ENCODE measurements around the gene RASSF4.

Gene RASSF4

DNA sequence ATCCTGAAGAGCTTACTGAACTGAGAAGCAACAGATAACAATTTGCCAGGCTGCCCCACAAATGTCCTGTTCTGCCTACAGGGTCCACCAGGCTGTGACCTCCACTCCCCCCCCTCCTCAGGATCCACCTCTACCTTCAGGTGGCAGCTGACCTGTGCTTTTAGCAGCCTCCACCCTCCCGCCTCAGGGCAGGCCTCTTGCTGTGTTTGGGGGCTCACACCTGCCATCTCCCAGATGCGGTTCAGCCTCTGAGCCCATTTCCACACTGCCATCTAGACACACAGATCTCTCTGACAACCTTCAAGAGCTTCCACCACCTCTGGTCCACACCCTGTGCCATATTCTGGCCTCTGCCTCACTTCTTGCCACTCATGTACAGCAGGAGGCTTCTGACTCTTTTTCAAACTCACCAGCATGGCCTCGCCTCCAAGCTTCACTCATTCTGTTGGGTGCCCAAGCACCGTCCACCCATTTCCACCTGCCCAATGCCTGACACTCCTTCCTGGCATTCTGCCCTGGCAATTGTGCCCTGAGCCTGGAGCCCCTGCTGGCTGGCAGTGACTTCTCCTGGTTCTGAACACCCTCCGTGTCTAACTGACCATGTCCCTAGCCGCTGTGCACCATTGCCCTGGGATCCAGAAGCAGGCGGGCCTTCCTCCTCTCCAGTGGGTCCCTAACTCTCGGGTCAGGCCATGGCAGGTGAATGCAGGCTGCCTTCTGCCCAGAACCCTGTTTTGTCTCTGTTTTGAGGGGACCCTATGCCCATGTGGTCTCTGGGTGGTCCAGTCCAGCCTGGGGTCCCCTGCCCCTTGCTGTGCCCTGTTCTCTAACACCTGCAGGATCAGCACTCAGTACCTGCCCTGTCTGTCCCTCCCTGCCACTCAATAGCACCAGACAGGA lies 30.0 kb upstream of the RASSF4 start:
- Histone ChIP-seq H3K27ac (ENCODE audit: low read depth, low read length) (no peak overlapping the region), H3K9ac (ENCODE audit: low read length) (no peak overlapping the region), H3K4me3 (ENCODE audit: low read depth in 1 of 2, low read length in 2 of 2) (no peak overlapping the region), H3K36me3 (ENCODE audit: insufficient read depth, low read length) (no peaks in the 10 kb centered on the region), H3K27me3 (ENCODE audit: control insufficient read depth in 1 of 2, insufficient read depth in 2 of 2, low read length in 2 of 2) (no peaks in the 10 kb centered on the region), H3K4me1 (ENCODE audit: insufficient read depth, low read length) (peaks cover 14% of the 10 kb centered on the region), H3K9me3 (ENCODE audit: low read length) (no peaks in the 10 kb centered on the region)

DNA sequence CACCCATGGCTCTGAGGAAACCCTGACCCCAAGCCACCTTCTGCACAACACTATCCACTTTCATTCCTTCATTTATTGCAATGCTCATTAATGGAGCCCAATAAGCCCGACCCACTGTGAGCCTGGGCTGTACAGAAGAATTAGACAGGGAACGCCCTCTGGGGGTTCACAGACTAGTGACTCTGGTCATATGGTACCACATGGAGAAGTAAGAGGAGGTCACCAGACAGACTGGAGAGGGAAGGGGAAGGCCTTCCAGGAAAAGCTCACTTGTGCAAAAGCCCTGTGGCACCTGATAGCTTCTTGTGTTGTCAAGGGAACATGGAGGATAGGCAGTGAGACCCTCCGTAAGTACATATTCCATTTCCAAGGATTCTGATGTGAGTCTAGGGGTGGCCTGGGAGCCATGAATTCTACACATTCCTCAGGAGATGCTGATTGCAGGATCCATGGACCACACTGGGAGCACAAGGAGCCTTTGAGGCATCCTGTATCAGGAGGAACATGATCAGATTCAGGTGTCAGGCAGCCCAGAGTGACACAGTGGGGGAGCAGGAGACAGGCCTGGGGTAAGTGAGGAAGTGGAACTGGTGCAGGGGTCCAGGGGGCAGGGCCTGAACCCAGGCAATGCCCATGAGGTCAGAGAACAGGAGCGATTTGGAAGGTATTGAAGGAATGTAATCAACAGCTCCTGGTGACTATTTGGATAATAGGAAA lies 28.5 kb upstream of the RASSF4 start:
- H3K27ac ChIP-seq (ENCODE audit: low read depth, low read length) = no peak overlapping the region

DNA sequence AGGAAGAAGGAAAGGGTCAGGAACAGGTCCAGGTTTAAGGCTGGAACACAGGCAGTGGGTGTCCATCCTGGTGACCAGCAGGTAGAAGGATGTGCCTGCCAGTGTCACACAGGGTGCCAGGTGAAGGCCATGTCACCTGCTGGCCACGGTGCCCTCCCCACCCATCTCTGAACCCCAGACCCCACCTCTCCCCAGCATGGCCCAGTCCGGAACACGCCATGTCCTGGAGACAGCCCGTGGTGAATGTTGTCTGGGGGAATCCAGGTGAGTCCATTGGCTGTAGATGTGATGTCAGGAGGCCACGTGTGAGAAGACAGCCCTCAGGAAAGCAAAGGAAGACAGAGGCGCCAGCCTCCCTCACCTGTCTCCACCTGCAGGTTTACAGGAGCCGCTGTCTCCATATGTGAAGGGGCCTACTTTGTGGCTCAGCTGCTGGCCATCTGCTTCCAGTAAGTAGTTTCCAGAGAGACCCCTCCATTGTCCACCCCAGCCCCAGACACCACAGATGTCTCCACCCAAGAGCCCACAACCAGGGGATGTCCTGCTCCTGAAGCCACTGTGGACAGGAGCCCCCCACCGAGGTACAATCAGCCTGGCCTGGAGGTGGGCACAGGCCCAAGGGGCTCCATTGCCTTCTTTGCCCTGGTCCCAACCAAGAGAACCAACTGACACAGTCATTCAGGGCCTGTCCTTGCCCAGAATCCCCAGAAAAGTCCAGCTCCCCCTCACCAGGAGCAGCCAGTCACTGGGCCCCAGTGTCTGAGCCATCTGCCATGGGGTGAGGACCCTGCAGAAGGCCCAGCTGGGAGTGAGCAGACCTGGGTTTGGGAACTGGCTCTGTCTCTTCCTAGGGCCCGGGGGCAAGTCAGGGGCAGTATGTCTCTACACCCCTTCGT lies 27.7 kb upstream of the RASSF4 start:
- no peaks in the 10 kb centered on the region for H3K36me3 ChIP-seq (ENCODE audit: insufficient read depth, low read length)
- H3K9ac ChIP-seq (ENCODE audit: low read length) = no peak overlapping the region
- no peaks in the 10 kb centered on the region for H3K9me3 ChIP-seq (ENCODE audit: low read length)
- H3K27ac ChIP-seq (ENCODE audit: low read depth, low read length) = no peak overlapping the region
- no peaks in the 10 kb centered on the region for H3K27me3 ChIP-seq (ENCODE audit: control insufficient read depth in 1 of 2, insufficient read depth in 2 of 2, low read length in 2 of 2)
- no peak overlapping the region for H3K4me3 ChIP-seq (ENCODE audit: low read depth in 1 of 2, low read length in 2 of 2)
- peaks cover 26% of the 10 kb centered on the region for H3K4me1 ChIP-seq (ENCODE audit: insufficient read depth, low read length)

More for the DNA sequence above, 28.5 kb upstream of the RASSF4 start:
- Histone ChIP-seq H3K4me3 (ENCODE audit: low read depth in 1 of 2, low read length in 2 of 2) (no peak overlapping the region), H3K36me3 (ENCODE audit: insufficient read depth, low read length) (no peaks in the 10 kb centered on the region), H3K9me3 (ENCODE audit: low read length) (no peaks in the 10 kb centered on the region), H3K27me3 (ENCODE audit: control insufficient read depth in 1 of 2, insufficient read depth in 2 of 2, low read length in 2 of 2) (no peaks in the 10 kb centered on the region), H3K9ac (ENCODE audit: low read length) (no peak overlapping the region), H3K4me1 (ENCODE audit: insufficient read depth, low read length) (peaks cover 25% of the 10 kb centered on the region)

DNA sequence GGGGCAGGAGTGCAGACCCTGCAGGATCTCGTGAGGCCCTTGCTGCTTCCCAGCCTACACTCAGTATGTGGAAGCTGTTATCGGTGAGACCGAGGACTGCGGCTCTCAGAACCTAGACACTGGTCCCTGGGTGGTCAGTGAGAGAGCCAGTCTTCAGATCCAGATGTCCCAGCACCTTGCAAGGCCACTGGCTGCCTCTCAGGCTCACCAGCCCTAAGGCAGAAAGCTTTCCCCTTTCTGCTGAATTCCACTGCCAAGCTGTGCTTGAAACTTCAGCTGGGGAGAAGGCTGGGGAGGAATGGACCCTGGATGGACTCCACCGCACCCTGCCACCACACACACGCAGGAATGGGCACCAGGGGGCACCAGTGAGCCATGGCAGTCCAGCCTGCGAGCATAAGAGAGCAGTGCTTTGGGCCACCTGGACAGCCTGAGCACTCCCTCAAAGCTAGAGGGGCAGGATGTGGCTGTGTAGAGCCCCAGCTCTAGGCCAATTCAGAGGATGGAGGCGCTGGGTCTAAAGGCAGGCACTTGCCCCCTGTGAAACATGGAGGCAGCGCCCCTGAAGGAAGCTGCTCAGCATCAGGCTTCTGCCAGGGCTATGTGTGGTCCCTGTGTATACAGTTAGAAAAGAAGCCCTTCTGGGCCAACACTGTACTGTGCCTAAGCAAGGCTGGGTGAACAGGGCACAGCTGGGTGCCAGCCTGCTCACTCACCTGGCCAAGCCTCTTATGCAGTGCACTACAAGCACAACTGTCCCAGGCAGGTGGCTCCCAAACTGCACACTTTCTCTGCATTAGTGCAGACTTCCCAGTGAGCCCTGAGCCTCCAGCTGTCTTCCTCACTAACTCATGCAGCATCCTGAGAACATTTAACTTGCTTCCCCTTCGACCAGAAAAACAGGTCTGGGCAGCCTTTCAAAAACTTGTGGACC lies 26.8 kb upstream of the RASSF4 start:
- H3K9me3 ChIP-seq (ENCODE audit: low read length) = no peaks in the 10 kb centered on the region
- H3K9ac ChIP-seq (ENCODE audit: low read length) = no peak overlapping the region
- H3K27me3 ChIP-seq (ENCODE audit: control insufficient read depth in 1 of 2, insufficient read depth in 2 of 2, low read length in 2 of 2) = no peaks in the 10 kb centered on the region
- no peak overlapping the region for H3K27ac ChIP-seq (ENCODE audit: low read depth, low read length)
- no peak overlapping the region for H3K4me3 ChIP-seq (ENCODE audit: low read depth in 1 of 2, low read length in 2 of 2)
- peaks cover 26% of the 10 kb centered on the region for H3K4me1 ChIP-seq (ENCODE audit: insufficient read depth, low read length)
- no peaks in the 10 kb centered on the region for H3K36me3 ChIP-seq (ENCODE audit: insufficient read depth, low read length)

DNA sequence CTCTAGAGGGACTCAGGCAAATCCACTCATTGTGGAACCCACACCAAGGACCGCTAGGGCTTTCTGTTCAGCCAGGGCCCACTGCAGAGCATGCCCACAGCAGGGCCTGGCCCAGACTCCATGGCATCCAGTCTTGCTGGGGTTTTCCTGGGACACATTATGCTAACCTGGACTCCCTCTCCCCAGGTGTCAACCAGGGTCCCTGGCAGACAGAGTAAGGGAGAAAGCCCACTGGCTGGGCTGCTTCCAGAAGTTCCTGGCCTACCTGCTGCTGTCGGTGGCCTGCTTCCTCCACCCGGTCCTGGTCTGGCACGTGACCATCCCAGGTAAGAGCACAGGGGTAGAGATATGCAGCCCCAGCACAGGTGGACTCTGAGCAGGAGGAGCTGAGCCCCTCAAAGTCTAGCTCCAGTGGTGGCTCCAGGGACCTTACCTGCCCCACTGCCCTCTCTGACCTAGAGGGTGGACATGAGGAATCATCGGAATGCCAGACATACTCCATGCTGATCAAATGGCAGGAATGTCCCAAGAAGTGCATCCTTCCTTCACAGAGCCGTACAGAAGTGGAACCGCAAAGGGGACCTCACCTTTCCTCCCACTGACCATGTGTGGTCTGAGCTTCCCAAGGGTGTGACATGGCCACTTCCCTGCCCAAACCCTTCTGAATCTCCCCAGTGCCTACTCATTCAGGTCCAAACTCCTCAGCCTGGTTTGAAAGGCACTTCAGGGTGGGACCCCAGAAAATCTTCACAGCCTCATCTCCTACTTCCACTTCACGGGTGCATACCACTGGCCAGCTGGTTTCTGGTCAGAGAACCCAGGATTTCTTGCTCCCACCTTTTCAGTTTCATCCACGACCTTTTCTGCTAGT lies 25.9 kb upstream of the RASSF4 start:
- no peak overlapping the region for H3K9ac ChIP-seq (ENCODE audit: low read length)
- no peaks in the 10 kb centered on the region for H3K36me3 ChIP-seq (ENCODE audit: insufficient read depth, low read length)
- H3K4me3 ChIP-seq (ENCODE audit: low read depth in 1 of 2, low read length in 2 of 2) = no peak overlapping the region
- H3K27me3 ChIP-seq (ENCODE audit: control insufficient read depth in 1 of 2, insufficient read depth in 2 of 2, low read length in 2 of 2) = no peaks in the 10 kb centered on the region
- H3K9me3 ChIP-seq (ENCODE audit: low read length) = no peaks in the 10 kb centered on the region
- no peak overlapping the region for H3K27ac ChIP-seq (ENCODE audit: low read depth, low read length)
- peaks cover 26% of the 10 kb centered on the region for H3K4me1 ChIP-seq (ENCODE audit: insufficient read depth, low read length)

DNA sequence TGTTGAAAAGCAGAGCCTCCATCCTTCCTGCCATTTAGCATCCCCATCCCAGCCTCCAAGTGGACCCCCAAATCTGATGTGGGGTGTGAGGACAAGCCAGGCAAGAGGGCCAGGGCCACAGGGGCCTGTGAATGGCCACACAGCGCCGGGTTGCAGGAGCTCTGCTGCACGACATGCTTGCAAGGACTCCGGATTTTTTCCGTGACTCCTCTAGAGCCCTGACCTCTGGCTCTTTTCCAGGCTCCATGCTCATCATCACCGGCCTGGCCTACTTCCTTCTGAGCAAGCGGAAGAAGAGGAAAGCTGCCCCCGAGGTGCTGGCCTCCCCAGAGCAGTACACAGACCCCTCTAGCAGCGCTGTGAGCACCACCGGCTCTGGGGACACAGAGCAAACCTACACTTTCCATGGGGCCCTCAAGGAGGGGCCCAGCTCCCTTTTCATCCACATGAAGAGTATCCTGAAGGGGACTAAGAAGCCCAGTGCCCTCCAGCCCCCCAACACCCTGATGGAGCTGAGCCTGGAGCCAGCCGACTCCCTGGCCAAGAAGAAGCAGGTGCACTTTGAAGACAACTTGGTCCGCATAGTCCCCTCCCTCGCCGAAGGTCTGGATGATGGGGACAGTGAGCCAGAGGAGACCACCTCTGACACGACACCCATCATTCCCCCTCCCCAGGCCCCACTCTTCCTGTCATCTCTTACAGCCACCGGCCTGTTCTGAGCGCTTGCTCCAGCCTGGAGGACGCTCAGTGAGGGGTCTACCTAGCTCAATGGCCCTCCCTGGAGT lies 25.0 kb upstream of the RASSF4 start:
- Histone ChIP-seq H3K9ac (ENCODE audit: low read length) (no peak overlapping the region), H3K27ac (ENCODE audit: low read depth, low read length) (no peak overlapping the region)

DNA sequence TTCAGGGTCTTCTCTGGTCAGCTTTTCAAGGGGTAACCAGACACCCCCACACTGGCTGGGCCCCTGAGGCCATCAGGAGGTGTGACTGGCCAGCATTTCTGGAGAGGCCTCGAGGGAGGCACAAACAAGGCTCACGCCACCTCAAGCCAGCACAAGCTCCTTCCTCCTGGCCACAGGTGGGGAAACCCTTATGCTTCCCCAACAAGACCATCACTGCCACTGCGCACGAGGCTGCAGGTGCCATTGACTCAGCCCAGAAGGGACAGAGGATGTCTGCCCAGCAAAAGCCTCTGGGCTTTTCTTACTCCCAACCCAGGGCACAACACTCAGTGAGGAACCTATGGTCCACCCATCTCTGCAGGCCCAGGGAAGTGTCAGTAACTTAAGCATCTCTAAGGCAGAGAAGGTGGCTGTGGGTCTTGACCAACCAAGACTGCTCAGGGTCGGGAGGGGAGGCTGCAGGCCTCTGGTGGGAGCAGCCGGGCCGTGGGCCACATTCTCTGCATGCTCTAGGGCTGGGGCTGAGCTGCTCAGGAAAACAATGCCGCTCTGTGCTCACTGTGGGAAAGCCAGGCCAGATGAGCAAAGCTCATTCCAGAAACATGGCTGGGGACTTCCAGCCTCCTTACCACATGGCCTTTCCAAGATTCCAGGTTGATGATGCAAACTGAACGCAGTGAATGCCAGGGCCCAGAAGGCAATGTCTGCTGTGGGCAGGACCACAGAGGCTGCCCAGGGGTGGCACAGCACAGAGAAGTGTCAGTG lies 24.2 kb upstream of the RASSF4 start:
- Histone ChIP-seq H3K36me3 (ENCODE audit: insufficient read depth, low read length) (no peaks in the 10 kb centered on the region), H3K27ac (ENCODE audit: low read depth, low read length) (peak overlapping the region; percentile 28), H3K9ac (ENCODE audit: low read length) (no peak overlapping the region)

More for the DNA sequence above, 25.0 kb upstream of the RASSF4 start:
- H3K4me1 ChIP-seq (ENCODE audit: insufficient read depth, low read length) = peaks cover 26% of the 10 kb centered on the region
- H3K36me3 ChIP-seq (ENCODE audit: insufficient read depth, low read length) = no peaks in the 10 kb centered on the region
- no peak overlapping the region for H3K4me3 ChIP-seq (ENCODE audit: low read depth in 1 of 2, low read length in 2 of 2)
- no peaks in the 10 kb centered on the region for H3K27me3 ChIP-seq (ENCODE audit: control insufficient read depth in 1 of 2, insufficient read depth in 2 of 2, low read length in 2 of 2)
- no peaks in the 10 kb centered on the region for H3K9me3 ChIP-seq (ENCODE audit: low read length)

DNA sequence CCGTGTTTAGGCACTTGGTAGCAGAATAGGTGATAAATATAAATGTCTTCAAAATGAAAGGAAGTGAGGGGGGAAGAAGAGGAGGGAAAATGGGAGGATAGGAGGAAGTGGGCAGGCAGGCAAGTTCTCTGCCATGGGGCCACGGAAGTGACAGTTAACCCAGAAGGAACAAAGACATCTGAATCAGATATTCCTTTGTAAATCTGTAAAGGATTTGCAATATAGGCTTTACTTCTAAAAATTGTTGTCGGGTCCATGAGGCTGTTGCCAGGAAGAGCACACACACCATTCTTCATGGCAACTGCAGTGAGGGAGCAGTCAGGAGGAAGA lies 23.7 kb upstream of the RASSF4 start:
- no peaks in the 10 kb centered on the region for H3K27me3 ChIP-seq (ENCODE audit: control insufficient read depth in 1 of 2, insufficient read depth in 2 of 2, low read length in 2 of 2)
- no peak overlapping the region for H3K9ac ChIP-seq (ENCODE audit: low read length)
- no peaks in the 10 kb centered on the region for H3K9me3 ChIP-seq (ENCODE audit: low read length)
- no peak overlapping the region for H3K27ac ChIP-seq (ENCODE audit: low read depth, low read length)
- H3K4me1 ChIP-seq (ENCODE audit: insufficient read depth, low read length) = peaks cover 26% of the 10 kb centered on the region
- H3K36me3 ChIP-seq (ENCODE audit: insufficient read depth, low read length) = no peaks in the 10 kb centered on the region
- no peak overlapping the region for H3K4me3 ChIP-seq (ENCODE audit: low read depth in 1 of 2, low read length in 2 of 2)

More for the DNA sequence above, 24.2 kb upstream of the RASSF4 start:
- Histone ChIP-seq H3K27me3 (ENCODE audit: control insufficient read depth in 1 of 2, insufficient read depth in 2 of 2, low read length in 2 of 2) (no peaks in the 10 kb centered on the region), H3K9me3 (ENCODE audit: low read length) (no peaks in the 10 kb centered on the region), H3K4me3 (ENCODE audit: low read depth in 1 of 2, low read length in 2 of 2) (no peak overlapping the region), H3K4me1 (ENCODE audit: insufficient read depth, low read length) (peaks cover 26% of the 10 kb centered on the region)

DNA sequence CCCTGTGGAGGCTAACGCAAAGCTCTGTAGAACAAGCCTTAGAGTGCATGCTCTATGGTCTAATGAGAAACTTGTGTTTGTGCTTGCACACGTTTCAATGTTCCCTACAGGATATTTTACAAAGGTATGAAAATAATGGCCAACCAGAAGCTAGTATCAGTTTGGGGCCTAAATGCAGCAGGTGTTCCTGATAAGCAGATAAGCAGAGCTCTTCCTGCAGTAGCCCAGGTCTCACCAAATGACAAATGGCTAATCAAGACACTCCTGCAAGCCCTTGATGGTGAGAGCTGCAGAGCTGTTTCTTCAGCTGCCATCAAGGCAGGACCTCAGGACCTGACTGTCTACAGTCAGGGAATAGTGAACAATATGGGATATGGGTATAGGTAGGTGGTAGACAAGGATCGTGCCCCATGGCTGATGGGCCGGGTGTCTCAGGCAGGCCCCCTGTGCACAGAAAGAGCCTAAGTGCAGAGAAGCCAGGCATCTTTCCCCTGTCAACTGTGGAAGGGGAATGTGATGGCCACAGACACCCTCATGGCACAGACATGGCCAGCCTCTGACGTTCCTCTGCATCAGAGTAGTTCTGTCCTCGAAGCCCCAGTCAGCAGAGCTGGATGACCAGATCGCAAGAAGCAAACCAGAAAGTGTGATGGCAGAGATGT lies 23.2 kb upstream of the RASSF4 start:
- no peak overlapping the region for H3K4me3 ChIP-seq (ENCODE audit: low read depth in 1 of 2, low read length in 2 of 2)
- no peak overlapping the region for H3K9ac ChIP-seq (ENCODE audit: low read length)
- no peaks in the 10 kb centered on the region for H3K27me3 ChIP-seq (ENCODE audit: control insufficient read depth in 1 of 2, insufficient read depth in 2 of 2, low read length in 2 of 2)
- H3K27ac ChIP-seq (ENCODE audit: low read depth, low read length) = no peak overlapping the region
- peaks cover 26% of the 10 kb centered on the region for H3K4me1 ChIP-seq (ENCODE audit: insufficient read depth, low read length)
- no peaks in the 10 kb centered on the region for H3K9me3 ChIP-seq (ENCODE audit: low read length)
- H3K36me3 ChIP-seq (ENCODE audit: insufficient read depth, low read length) = no peaks in the 10 kb centered on the region

Measured in muscle layer of colon (tissue), 2 donors.